Measurements from ENCODE around the gene SIK3.
"Not testable (repeated sequence)": the region's sequence is repeated elsewhere in the genome, so short reads cannot be mapped to it uniquely, and the experiment has no call there.

Gene SIK3

GRCh38 chr11:117044287-117045035, 53.8 kb downstream of the SIK3 start:
- no peak for DNase-seq

GRCh38 chr11:117042689-117043088, 55.5 kb downstream of the SIK3 start:
- DNase-seq = no peak

- DNase-seq = peak in 1 of 2 donors; percentile 38
These were observed 58.3 kb downstream of the SIK3 start for GRCh38 chr11:117039900-117040299.

GRCh38 chr11:117039270-117039669, 59.0 kb downstream of the SIK3 start:
- no peak for DNase-seq

GRCh38 chr11:117037975-117038350, 60.3 kb downstream of the SIK3 start:
- no peak for DNase-seq

- no peak for DNase-seq
These were observed 60.8 kb downstream of the SIK3 start for GRCh38 chr11:117037279-117037974.

- no peak for DNase-seq
These were observed 63.3 kb downstream of the SIK3 start for GRCh38 chr11:117034901-117035300.

- no peak for DNase-seq
These were observed 71.5 kb downstream of the SIK3 start for GRCh38 chr11:117026593-117027330.

- not testable (repeated sequence) for DNase-seq
These were observed 74.5 kb downstream of the SIK3 start for GRCh38 chr11:117023707-117024106.

- DNase-seq = no peak
These were observed 75.0 kb downstream of the SIK3 start for GRCh38 chr11:117023178-117023577.

- no peak for DNase-seq
These were observed 75.7 kb downstream of the SIK3 start for GRCh38 chr11:117022526-117022925.

- no peak for DNase-seq
These were observed 77.2 kb downstream of the SIK3 start for GRCh38 chr11:117020869-117021564.

GRCh38 chr11:117020287-117020686, 77.9 kb downstream of the SIK3 start:
- DNase-seq = peak; percentile 45 to 52

GRCh38 chr11:117019871-117020270, 78.4 kb downstream of the SIK3 start:
- no peak for DNase-seq

GRCh38 chr11:117017456-117017855, 80.8 kb downstream of the SIK3 start:
- DNase-seq = no peak

GRCh38 chr11:117016747-117017146, 81.5 kb downstream of the SIK3 start:
- DNase-seq = no peak

- no peak for DNase-seq
These were observed 82.0 kb downstream of the SIK3 start for GRCh38 chr11:117016246-117016645.

- peak; percentile 29 to 38 for DNase-seq
These were observed 86.7 kb downstream of the SIK3 start for GRCh38 chr11:117011541-117011898.

GRCh38 chr11:117010808-117011540, 87.3 kb downstream of the SIK3 start:
- DNase-seq = no peak

- DNase-seq = no peak
These were observed 88.2 kb downstream of the SIK3 start for GRCh38 chr11:117009905-117010605.

GRCh38 chr11:117005758-117006157, 92.5 kb downstream of the SIK3 start:
- no peak for DNase-seq
